HepG2 (cell line): ENCODE measurements around the gene ARAP3. TPM values are rescaled to one million over a fixed set of nuclear protein-coding genes. Genes with fewer than 3 reads are reported as not detected.
A peak's percentile ranks its signal among the peaks of the same experiment; 100 is the strongest.

Experiments used
- ATAC-seq: fragments of 200-7000 bp; cut with Tn5 transposase; 3 replicates; pipeline ENCODE4 v1.9.1; 2020; ENCODE audit warnings: mild to moderate bottlenecking, moderate library complexity
- BruUV-seq: library from RNA; stranded (reverse); fragments of 400-500 nt; replicated peaks from 2 replicates; lab custom pipeline; 2021; lab: Mats Ljungman, UMichigan
- CTCF ChIA-PET: fragments of 300-600 bp; formaldehyde crosslinking; extraction: SDS; loops from one replicate; lab custom pipeline; 2021; ENCODE audit warnings: low total read pairs, inconsistent platforms, low intra/inter-chr PET ratio; lab: Yijun Ruan, JAX
- POLR2A ChIA-PET: fragments of 350-600 bp; sonication (Branson Sonifier 250); formaldehyde crosslinking; loops from one replicate; lab custom pipeline; 2020; ENCODE audit warnings: antibody characterized with exemption, inconsistent platforms; lab: Yijun Ruan, JAX
- DNase-seq: peaks from one replicate; pipeline ENCODE4 v3.0.0-alpha.2; 2015; ENCODE audit warnings: low spot score
- FAIRE-seq: peaks from 3 replicates; lab custom pipeline; 2011; peaks lifted over from hg19 to GRCh38; lab: Jason Lieb, UNC
- H2AFZ ChIP-seq: one replicate; pipeline ENCODE4 v1.6.1; 2011; ENCODE audit warnings: low read length, inconsistent platforms
- H3K27ac ChIP-seq: fragments of 300-600 bp; 3 replicates; pipeline ENCODE4 v1.8.0; 2011; ENCODE audit warnings: mixed run types, mild to moderate bottlenecking, mixed read lengths, low read length, inconsistent platforms; ENCODE audit not compliant: insufficient read depth; ENCODE audit errors: extremely low read length
- H3K27me3 ChIP-seq, 2 experiments: fragments of 200-600 bp in 1 of 2; 2 replicates in 1 of 2; 3 replicates in 1 of 2; pipeline versions ENCODE4 v1.6.0 to v1.8.0; 2011; ENCODE audit warnings: low read length in 2 of 2, mild to moderate bottlenecking in 2 of 2, moderate library complexity in 2 of 2, inconsistent platforms in 1 of 2; ENCODE audit not compliant: insufficient read depth in 2 of 2, control insufficient read depth in 1 of 2
- H3K36me3 ChIP-seq, 2 experiments: fragments of 200-600 bp in 1 of 2; replicated peaks in 1 of 2; 2 replicates in 1 of 2; 3 replicates in 1 of 2; pipeline versions ENCODE4 v1.5.1 to v1.8.0; 2011; ENCODE audit warnings: low read length in 2 of 2, inconsistent platforms in 1 of 2; ENCODE audit not compliant: insufficient read depth in 2 of 2, control insufficient read depth in 1 of 2
- H3K4me1 ChIP-seq: 2 replicates; pipeline ENCODE4 v1.5.1; 2012; ENCODE audit warnings: low read length, inconsistent platforms; ENCODE audit not compliant: insufficient read depth
- H3K4me2 ChIP-seq: 2 replicates; pipeline ENCODE4 v1.6.0; 2011; ENCODE audit warnings: low read depth, low read length, inconsistent platforms
- H3K4me3 ChIP-seq, 3 experiments: fragments of 200-600 bp in 1 of 3; sonication (generic), shearing (Covaris generic) in 1 of 3; replicated peaks in 1 of 3; 2 replicates each; pipeline ENCODE4 v1.5.1; 2011 to 2016; ENCODE audit warnings: low read length in 3 of 3, inconsistent platforms in 2 of 3, low read depth in 2 of 3, mild to moderate bottlenecking in 2 of 3, control low read depth in 1 of 3, mixed read lengths in 1 of 3; ENCODE audit not compliant: insufficient read depth in 1 of 3
- H3K79me2 ChIP-seq: one replicate; pipeline ENCODE4 v1.6.1; 2011; ENCODE audit warnings: low read length, inconsistent platforms; ENCODE audit not compliant: insufficient read depth
- H3K9ac ChIP-seq: 2 replicates; pipeline ENCODE4 v1.6.0; 2011; ENCODE audit warnings: mild to moderate bottlenecking, low read depth, low read length, inconsistent platforms; ENCODE audit not compliant: insufficient read depth
- H3K9me3 ChIP-seq: 2 replicates; pipeline ENCODE4 v1.5.1; 2012; ENCODE audit warnings: mild to moderate bottlenecking, low read length
- H4K20me1 ChIP-seq: 2 replicates; pipeline ENCODE4 v1.6.0; 2011; ENCODE audit warnings: inconsistent platforms, mild to moderate bottlenecking, low read length, moderate library complexity; ENCODE audit not compliant: insufficient read depth
- CC2D1A ChIP-seq: sonication (generic); formaldehyde crosslinking; IDR thresholded peaks from 2 replicates; pipeline ENCODE4 v1.8.1; 2023; ENCODE audit warnings: mild to moderate bottlenecking, missing genetic modification reagents
- HOXD1 ChIP-seq: sonication (generic); formaldehyde crosslinking; IDR thresholded peaks from 2 replicates; pipeline ENCODE4 v1.5.0; 2020; ENCODE audit warnings: missing genetic modification reagents
- NPAS2 ChIP-seq: sonication (generic); formaldehyde crosslinking; IDR thresholded peaks from 2 replicates; pipeline ENCODE4 v1.8.0; 2022; ENCODE audit warnings: mild to moderate bottlenecking, missing genetic modification reagents, borderline replicate concordance
- POLR2A ChIP-seq, 2 experiments: IDR thresholded peaks; 2 replicates each; pipeline ENCODE4 v1.6.1; 2011; ENCODE audit warnings: low read depth in 2 of 2, low read length in 2 of 2, mild to moderate bottlenecking in 1 of 2, moderate library complexity in 1 of 2; ENCODE audit not compliant: insufficient read depth in 1 of 2
- WGBS: methylation state at CpG from one replicate; pipeline ENCODE4 v1.1.6; 2017; ENCODE audit warnings: low lambda C conversion rate; 5-methylcytosine and 5-hydroxymethylcytosine counted together
- in situ Hi-C: cut with HindIII; loops from 2 replicates; pipeline ENCODE4 v1.10.0; 2017; ENCODE audit warnings: low pct_unique_long_range_greater_than_20kb; ENCODE audit not compliant: extremely low pct_ligation_motif_present
- intact Hi-C: fragments of 100-400 bp; cut with micrococcal nuclease; formaldehyde crosslinking; loops from one replicate; pipeline ENCODE4 v1.10.0; 2022; ENCODE audit not compliant: unreplicated experiment
- polyA plus RNA-seq, 8 experiments: library from polyadenylated mRNA; depleted of rRNA in 3 of 8; stranded (reverse) in 7 of 8; unstranded in 1 of 8; fragments of >200 nt; fragmentation: Illumina TruSeq in 4 of 8; extraction: Trizol in 4 of 8; gene quantifications; 2 replicates each; pipeline versions ENCODE4 v1.2.1 to v1.2.3, GENCODE V29; 2011 to 2016; ENCODE audit warnings: low read depth in 4 of 8, missing spikeins in 1 of 8, mixed read lengths in 1 of 8; ENCODE audit not compliant: insufficient read depth in 1 of 8
- total RNA-seq, 5 experiments: library from RNA; depleted of rRNA; stranded (reverse); fragments of >200 nt; fragmentation: Illumina TruSeq; extraction: Trizol; gene quantifications; 2 replicates each; pipeline ENCODE4 v1.2.3, GENCODE V29; 2016; ENCODE audit warnings: low read depth in 1 of 5
- TF ChIP-seq, protein P1 (sequence below): fragments of 450-650 bp; IDR thresholded peaks from 2 replicates; pipeline ENCODE4 v1.6.1; 2017; ENCODE audit warnings: mild to moderate bottlenecking

Gene ARAP3
- total and polyA plus RNA-seq, 2 of the 13 experiments (the other 11 are each of a cell fraction or from before 2014, with no cell fraction given), result 0.25 TPM; not detected in 1

GRCh38 chr5:141640051-141640415 lies 42.0 kb downstream of the ARAP3 start:
- H3K36me3 ChIP-seq, result peaks cover 0 to 20% of the 10 kb centered on the region in 2 experiments; a peak in 1 of 5 replicates
- ATAC-seq (no peak), DNase-seq (no peak), FAIRE-seq (no peak)
- in situ Hi-C loops, result no loop called here
- peaks cover 16% of the 10 kb centered on the region for H3K79me2 ChIP-seq
- no peak overlapping the region for H2AFZ ChIP-seq
- no peaks in the 10 kb centered on the region for H3K9me3 ChIP-seq
- TF ChIP-seq CC2D1A (no peak), NPAS2 (CRISPR knock-in tag) (no peak), HOXD1 (no peak)
- no peak overlapping the region for H3K9ac ChIP-seq
- POLR2A ChIA-PET, result no interaction called here
- WGBS, result no CpG with 5 or more reads among the region's 3 CpGs
- no peak overlapping the region for H3K27ac ChIP-seq
- no peak overlapping the region for H3K4me3 ChIP-seq
- H3K27me3 ChIP-seq, result no peaks in the 10 kb centered on the region; a peak in 1 of 5 replicates
- CTCF ChIA-PET, result no interaction called here
- H3K4me2 ChIP-seq, result no peak overlapping the region
- intact Hi-C loops, result no loop called here
- BruUV-seq, result no TSS peak
- H3K4me1 ChIP-seq, result peaks cover 19% of the 10 kb centered on the region
- peaks cover 7% of the 10 kb centered on the region; the same call in 1 of the 2 replicates for H4K20me1 ChIP-seq

DNA sequence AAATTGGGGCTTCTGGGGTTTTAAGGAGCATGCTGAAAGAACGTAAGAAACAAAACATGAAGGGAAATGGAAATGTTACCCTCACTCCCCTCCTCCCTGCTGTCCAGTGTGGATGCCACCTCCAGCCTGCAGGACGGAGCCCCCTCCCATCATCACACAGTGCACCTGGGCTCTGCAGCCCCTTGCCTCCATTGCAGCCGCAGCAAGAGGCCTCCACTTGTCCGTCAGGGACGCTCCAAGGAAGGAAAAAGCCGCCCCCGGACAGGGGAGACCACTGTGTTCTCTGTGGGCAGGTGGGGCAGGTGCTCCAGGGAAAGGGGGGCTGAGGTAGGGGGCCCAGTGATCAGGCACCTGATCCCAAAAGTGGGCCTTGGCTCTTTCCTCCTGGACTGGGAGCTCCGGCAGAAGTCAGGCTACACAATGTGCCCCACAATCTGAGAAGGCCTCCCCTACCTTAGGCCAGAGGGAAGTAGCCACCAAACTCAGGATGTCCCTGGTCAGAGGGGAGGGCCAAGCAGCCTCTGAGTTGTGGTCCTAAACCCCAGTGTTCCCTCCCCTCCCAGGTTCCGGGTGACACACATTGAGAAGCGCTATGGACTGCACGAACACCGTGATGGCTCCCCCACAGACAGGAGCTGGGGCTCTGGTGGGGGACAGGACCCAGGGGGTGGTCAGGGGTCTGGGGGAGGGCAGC lies 42.5 kb downstream of the ARAP3 start:
- Histone ChIP-seq H3K9me3 (no peaks in the 10 kb centered on the region), H3K79me2 (peaks cover 21% of the 10 kb centered on the region), H3K9ac (no peak overlapping the region), H3K36me3 (peaks cover 2 to 19% of the 10 kb centered on the region in 2 experiments; a peak in 1 of 5 replicates), H3K4me3 (no peak overlapping the region), H3K27ac (no peak overlapping the region), H3K27me3 (no peaks in the 10 kb centered on the region; a peak in 1 of 5 replicates), H2AFZ (no peak overlapping the region), H4K20me1 (peaks cover 7% of the 10 kb centered on the region), H3K4me2 (no peak overlapping the region), H3K4me1 (peaks cover 25% of the 10 kb centered on the region)
- 0 out of 4 replicates have a peak, but pooled peaks of 1 of the 2 experiments have one; percentile 19 for TF ChIP-seq POLR2A (IDR thresholded peaks at IDR 0.05; ENCODE audit: insufficient read depth in 1 of 2, low read depth in 2 of 2, low read length in 2 of 2)
- TF ChIP-seq, protein P1, sequence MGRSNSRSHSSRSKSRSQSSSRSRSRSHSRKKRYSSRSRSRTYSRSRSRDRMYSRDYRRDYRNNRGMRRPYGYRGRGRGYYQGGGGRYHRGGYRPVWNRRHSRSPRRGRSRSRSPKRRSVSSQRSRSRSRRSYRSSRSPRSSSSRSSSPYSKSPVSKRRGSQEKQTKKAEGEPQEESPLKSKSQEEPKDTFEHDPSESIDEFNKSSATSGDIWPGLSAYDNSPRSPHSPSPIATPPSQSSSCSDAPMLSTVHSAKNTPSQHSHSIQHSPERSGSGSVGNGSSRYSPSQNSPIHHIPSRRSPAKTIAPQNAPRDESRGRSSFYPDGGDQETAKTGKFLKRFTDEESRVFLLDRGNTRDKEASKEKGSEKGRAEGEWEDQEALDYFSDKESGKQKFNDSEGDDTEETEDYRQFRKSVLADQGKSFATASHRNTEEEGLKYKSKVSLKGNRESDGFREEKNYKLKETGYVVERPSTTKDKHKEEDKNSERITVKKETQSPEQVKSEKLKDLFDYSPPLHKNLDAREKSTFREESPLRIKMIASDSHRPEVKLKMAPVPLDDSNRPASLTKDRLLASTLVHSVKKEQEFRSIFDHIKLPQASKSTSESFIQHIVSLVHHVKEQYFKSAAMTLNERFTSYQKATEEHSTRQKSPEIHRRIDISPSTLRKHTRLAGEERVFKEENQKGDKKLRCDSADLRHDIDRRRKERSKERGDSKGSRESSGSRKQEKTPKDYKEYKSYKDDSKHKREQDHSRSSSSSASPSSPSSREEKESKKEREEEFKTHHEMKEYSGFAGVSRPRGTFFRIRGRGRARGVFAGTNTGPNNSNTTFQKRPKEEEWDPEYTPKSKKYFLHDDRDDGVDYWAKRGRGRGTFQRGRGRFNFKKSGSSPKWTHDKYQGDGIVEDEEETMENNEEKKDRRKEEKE, result no peak
- DNase-seq (no peak), ATAC-seq (no peak), FAIRE-seq (no peak)
- intact Hi-C loops, result no loop called here
- ChIA-PET POLR2A (no interaction called here), CTCF (no interaction called here)
- WGBS, result 99% methylated on average over 3 of the region's 12 CpGs
- in situ Hi-C loops, result loop anchor here (5.0 kb wide), 1 partner anchor 47 kb away; no protein-coding TSS in a partner anchor
- BruUV-seq, result no TSS peak
